HG03354 (cell line): ENCODE results near the gene EMSY.
"Not testable (repeated sequence)": the region's sequence is repeated elsewhere in the genome, so short reads cannot be mapped to it uniquely, and the experiment has no call there.

Experiments
- ATAC-seq: cut with Tn5 transposase; IDR thresholded peaks from one replicate; pipeline ENCODE4 v1.9.1; 2021; ENCODE audit warnings: mild to moderate bottlenecking; ENCODE audit not compliant: unreplicated experiment, poor library complexity, severe bottlenecking

The EMSY gene, protein sequence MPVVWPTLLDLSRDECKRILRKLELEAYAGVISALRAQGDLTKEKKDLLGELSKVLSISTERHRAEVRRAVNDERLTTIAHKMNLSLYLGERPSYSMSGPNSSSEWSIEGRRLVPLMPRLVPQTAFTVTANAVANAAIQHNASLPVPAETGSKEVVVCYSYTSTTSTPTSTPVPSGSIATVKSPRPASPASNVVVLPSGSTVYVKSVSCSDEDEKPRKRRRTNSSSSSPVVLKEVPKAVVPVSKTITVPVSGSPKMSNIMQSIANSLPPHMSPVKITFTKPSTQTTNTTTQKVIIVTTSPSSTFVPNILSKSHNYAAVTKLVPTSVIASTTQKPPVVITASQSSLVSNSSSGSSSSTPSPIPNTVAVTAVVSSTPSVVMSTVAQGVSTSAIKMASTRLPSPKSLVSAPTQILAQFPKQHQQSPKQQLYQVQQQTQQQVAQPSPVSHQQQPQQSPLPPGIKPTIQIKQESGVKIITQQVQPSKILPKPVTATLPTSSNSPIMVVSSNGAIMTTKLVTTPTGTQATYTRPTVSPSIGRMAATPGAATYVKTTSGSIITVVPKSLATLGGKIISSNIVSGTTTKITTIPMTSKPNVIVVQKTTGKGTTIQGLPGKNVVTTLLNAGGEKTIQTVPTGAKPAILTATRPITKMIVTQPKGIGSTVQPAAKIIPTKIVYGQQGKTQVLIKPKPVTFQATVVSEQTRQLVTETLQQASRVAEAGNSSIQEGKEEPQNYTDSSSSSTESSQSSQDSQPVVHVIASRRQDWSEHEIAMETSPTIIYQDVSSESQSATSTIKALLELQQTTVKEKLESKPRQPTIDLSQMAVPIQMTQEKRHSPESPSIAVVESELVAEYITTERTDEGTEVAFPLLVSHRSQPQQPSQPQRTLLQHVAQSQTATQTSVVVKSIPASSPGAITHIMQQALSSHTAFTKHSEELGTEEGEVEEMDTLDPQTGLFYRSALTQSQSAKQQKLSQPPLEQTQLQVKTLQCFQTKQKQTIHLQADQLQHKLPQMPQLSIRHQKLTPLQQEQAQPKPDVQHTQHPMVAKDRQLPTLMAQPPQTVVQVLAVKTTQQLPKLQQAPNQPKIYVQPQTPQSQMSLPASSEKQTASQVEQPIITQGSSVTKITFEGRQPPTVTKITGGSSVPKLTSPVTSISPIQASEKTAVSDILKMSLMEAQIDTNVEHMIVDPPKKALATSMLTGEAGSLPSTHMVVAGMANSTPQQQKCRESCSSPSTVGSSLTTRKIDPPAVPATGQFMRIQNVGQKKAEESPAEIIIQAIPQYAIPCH (N-terminal part only)

DNA sequence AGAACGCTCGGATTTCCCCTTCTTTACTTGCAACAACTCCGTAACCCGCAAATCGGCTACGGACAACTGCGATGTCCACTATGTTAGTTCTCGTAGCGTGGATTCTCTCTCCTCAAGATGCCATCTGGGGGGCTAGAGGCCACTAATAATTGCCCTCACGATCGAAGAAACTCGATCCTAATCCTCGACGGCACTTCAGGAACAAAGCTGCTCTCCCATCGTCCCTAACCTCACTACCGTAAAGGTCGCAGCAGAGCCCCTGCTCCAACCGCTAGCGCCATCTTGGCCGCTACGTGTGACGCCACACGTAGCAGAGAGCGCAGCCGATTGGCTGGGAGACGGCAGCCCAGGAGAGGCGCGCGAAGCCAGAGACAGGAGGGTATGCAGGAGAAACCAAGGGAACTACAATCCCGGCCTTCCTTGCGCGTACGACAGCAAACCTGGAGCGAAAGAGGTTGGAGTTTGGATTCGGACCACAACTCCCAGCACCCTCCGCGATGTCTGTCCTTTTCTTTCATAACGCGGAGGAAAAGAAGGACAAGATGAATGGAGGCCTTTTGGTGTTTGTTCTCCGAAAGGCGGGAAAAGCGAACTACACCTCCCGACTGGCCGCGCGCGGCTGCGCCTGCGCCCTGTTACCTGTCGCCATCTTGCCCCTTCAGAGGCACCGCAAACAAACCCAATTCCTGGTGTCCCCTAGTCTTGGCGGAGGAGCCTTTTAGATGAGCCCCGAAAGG, at the start of gene EMSY:
EMSY (plus strand) TSS at position 635 of the 737 bp plus-strand sequence. CDS start 1,921 bp downstream, outside the sequence.
- ATAC-seq, result peak; percentile 92

DNA sequence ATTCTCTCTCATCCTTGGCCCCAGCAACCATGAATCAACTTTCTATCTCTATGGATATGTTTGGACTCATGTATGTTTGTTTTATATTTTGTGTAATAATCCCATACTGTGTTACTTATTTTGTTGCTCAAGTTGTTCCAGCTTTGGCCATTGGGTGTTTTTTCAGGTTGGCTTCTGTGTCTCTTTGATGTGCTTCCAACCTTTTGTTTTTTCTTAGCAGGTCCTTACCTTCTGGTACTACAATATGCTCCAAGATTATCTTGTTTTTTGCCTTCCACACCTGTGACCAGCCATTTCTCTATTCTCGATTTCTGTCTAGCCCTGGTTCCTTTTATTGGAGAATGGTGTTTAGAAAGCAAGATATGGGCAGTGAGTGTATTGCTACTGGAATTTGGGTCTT, 49.5 kb upstream of the EMSY start:
- ATAC-seq, result no peak

DNA sequence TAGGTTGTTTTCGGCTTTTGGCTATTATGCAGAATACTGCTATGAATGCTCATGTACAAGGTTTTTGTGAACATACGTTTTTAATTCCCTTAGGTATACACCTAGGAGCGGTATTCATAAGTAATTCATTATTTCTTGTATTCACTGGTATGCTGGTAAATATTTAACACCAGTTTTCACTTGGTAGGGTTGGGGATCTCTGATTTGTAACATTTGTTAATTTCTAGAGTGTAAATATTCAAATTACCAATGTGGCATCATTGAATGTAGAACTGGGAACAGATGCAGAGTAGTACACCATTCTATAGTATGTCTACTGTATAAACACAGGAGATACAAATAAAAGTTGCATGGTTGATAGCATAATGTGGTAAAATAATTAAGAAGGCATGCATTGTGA, 47.4 kb upstream of the EMSY start:
- peak; percentile 75 for ATAC-seq

DNA sequence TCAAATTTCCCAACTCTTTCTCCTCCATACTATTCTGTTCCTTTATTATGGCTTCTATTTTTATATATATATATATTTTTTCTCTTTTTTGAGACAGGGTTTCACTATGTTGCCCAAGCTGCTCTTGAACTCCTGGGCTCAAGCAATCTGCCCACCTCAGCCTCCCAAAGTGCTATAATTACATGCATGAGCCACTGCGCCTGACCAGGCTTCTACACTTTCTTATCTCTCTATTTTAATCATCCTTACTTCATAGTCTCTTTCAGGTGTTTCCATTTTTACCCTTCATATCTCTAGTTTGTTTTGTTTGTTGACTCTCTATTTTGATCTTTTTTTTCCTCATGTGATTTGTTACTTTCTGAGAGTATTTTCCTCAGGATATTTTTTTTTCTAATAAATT, 43.9 kb upstream of the EMSY start:
- no peak for ATAC-seq

DNA sequence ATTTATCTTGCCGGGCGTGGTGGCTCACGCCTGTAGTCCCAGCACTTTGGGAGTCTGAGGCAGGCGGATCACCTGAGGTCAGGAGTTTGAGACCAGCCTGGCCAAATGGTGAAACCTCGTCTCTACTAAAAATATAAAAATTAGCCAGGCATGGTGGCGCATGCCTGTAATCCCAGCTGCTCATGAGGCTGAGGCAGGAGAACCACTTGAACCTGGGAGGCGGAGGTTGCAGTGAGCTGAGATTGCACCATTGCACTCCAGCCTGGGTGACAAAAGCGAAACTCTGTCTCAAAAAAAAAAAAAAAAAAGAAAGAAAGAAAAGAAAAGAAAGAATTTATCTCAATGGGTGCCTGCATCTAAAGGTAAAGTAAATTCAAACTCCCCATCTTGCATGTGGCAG, 43.3 kb upstream of the EMSY start:
- ATAC-seq, result not testable (repeated sequence)

DNA sequence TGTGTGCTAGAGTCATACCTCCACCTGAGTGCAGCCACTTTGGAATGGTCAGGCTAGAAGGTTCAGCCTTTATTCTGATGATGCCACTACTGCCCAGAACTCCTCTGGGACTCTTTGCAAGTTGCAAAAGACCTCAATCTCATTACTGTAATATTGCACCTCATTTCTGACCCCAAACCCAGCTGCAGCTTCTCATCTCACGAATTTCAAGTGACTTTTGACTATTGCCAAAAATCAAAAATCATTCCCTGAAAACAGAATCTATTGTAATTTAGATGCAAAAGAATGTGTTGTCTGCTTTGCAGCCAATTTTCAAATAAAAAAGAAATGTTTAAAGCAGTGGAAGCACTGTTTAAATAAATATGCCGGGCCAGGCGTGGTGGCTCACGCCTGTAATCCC, 38.5 kb upstream of the EMSY start:
- ATAC-seq, result no peak

DNA sequence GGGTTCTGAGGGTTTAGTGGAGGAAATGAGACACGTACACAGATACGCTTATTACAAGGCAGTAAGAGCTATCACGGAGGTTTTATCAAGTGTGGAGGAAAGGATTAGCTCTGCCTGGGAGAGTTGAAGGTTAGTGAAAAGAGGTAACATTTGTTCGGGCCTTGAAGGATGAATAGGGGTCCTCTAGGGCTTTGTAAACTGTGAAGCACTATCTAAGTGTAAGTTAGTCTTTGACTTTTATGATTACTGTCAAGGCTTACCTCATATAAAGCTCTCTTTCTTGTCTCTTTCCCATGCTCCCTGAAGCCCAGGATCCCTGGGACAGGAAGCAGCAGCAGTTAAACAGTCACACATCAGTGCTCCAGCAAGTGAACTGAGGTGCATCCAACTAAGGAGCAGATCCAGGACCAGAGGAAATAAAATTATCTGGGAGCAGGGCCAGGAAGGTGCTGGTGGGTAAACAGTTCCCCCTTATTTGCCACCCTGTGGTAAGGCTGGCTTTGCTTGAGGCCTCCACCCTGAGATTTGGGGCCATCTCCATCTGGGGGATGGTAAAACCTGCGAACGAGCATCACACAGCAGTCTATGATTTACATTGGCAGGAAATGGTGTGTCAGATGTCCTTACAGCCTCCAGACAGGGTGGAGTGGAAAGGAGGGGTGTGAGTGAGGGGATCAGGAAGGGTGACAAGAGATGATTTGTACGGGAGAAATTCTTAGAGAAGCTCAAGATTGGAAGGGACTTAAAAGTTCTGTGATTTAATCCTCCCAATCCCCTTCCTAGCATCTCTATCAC, 36.5 kb upstream of the EMSY start:
- ATAC-seq, result no peak

DNA sequence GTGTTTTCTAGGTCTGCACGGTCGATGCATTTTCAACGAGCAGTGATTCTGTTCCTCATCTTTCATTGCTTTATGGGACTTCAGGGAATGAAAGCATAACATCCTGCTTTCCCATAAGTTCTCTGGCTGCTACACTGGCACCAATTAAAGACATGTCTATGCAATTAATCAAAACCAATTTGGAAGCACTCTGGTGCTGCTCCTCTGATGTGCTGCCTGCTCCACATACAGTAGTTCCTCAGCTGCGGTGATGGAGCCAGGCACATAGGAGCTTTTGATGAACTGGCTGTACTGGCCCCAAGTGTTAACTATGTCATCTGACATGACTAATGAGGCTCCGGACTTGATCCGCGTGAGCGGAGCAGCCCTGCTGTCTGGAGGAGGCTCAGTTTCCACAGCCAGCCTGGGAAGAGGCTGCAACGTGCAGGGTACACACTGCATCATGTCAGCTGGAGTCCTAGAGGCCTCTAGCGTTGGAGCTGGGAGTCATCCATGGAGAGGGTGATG, 33.9 kb upstream of the EMSY start:
- ATAC-seq, result no peak

DNA sequence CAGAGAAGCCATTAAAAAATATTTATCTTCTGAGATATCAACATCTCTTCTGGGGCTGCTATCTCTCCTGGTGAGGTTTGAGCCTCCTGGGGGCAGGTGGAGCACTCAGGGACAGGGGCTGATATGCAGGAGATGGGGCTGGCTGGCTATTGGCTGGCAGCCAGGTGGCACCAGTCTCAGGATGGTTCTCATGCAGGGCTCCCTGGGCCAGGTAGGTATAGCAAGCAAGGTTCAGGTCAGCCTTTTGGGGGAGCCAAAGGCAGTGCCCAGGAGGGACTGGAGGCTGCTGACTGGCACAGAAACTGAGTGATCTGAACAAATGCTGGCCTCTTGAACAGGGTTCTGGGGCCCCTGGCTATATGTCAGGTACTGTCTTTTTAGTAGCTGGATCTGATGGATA, 29.7 kb upstream of the EMSY start:
- ATAC-seq, result no peak

DNA sequence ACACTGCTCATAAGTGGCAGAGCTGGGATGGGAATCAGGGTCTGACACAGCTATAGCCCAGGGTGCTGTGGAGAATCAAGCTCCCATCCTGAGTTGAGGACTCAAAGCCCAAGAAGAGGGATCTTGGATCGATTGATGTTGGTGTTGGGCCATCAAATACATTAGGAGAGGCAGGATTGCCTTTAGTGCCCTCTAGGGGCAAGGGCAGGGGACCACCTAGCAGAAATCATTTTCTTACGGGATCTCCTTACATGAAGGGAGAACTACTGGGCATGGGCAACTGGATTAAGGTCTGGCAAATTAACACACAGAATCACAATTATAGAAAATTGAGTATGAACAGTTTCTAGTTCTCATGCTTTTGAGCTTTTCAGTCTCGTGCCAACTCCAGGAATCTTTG, 24.9 kb upstream of the EMSY start:
- no peak for ATAC-seq

DNA sequence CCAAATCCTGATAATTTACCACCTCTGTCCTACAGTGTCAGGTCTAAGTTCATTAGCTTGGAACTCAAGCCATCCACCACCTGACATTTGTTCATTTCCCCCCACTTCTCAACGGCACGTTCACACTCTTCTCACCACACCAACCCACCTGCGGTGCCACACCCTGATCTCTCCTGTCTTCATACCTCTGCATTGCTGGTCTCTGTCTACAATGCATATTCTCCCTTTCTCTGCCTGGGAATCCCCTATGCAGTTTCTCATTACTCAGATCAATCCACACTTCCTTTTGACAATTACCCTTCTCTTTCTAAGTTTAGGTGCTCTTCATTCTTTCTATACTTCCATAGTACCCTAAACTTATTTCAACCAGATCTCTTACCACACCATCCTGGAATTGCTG, 20.4 kb upstream of the EMSY start:
- peak; percentile 64 for ATAC-seq

DNA sequence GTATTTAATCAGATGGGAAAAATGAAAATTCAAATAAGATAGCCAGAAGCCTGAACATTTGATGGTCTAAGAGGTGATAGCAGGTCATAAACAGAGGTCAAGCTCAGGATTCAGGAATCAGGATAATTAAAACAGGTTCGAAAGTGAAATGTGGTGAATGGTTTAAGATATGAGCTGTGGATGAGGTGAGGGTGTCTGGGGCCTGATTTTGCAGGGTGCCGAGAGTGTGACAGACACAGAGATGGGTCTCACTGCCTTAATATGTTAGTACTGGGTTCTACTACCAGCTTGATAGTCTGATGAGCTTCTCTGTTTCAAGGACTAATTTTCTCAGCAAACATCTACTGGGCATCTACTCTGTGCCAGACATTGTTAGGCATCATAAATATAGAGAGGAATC, 19.9 kb upstream of the EMSY start:
- ATAC-seq, result no peak

DNA sequence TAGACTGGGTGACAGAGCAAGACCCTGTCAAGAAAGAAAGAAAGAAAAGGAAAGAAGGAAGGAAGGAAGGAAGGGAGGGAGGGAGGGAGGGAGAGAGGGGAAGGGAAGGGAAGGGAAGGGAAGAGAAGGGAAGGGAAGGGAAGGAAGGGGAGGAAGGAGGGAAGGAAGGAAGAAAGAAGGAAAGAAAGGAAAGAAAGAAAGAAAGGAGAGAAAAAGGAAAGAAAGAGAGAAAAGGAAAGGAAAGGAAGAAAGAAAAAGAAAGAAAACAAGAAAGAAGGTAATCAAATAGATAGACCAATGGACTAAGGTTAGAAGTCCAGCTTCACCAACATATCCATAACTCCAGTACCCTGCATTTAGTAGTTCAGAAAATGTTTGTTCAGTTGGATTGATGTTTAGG, 18.2 kb upstream of the EMSY start:
- no peak for ATAC-seq

DNA sequence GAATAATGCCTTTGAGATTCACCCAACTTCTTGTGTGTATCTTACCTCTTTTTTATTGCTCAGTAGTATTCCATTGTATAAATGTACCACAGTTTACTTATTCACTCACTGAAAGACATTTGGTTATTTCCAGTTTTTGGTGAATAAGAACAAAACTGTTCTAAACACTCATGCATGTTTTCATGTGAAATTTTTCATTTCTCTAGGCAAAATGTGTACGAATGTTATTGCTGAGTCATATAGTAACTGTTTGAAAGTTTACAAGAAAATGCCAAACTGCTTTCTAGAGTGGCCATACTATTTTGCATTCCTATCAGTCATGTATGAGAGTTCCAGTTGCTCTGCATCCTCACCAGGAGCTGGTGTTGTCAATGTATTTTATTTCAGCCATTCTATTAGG, 8.8 kb upstream of the EMSY start:
- ATAC-seq, result no peak

DNA sequence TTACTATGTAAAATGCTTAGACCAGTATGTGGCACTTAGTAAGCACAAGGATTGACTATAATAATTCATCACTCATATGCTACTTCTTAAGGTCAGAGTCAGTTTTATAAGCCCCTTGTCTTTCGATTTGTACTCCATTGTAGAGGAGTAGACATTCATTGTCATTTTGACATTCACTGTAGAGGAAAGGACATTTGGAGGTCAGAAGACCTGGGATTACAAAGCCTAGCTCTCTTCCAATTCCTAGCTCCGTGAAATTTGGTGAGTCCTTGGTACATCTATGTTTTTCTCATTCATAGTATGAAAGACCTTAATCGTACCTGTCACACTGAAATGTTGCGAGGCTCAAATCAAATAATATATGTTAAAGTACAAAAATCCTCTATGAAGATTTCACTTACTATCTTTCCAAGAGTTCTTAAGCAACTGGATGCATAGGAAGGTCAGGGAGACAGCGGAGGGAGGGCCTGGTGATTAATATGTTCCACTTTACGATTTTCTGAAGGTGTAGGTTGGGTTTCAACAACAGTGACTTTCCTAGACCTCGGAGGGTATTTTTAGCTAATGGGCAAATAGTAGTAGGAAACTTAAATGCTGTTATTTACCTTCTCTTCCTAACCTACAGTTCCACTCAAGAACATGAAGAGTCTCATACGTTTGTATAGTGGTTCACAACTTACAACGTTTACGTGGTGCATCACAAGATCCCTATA, 1.4 kb upstream of the EMSY start:
- ATAC-seq, result no peak

DNA sequence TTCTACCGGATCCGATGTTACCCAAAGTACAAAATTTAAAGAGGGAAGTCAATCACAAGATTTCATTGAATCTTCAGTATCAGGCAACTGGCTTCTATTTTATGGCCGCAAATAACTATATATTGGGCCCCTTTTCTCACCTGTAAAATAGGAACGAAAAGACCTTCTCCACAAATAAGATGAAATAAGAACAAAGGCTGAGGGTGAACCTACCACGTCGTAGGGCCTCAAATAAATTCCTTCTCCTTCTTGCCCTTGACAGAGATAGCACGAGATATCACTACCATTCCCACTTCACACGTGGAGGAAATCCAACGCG, 794 bp upstream of the EMSY start:
- no peak for ATAC-seq

DNA sequence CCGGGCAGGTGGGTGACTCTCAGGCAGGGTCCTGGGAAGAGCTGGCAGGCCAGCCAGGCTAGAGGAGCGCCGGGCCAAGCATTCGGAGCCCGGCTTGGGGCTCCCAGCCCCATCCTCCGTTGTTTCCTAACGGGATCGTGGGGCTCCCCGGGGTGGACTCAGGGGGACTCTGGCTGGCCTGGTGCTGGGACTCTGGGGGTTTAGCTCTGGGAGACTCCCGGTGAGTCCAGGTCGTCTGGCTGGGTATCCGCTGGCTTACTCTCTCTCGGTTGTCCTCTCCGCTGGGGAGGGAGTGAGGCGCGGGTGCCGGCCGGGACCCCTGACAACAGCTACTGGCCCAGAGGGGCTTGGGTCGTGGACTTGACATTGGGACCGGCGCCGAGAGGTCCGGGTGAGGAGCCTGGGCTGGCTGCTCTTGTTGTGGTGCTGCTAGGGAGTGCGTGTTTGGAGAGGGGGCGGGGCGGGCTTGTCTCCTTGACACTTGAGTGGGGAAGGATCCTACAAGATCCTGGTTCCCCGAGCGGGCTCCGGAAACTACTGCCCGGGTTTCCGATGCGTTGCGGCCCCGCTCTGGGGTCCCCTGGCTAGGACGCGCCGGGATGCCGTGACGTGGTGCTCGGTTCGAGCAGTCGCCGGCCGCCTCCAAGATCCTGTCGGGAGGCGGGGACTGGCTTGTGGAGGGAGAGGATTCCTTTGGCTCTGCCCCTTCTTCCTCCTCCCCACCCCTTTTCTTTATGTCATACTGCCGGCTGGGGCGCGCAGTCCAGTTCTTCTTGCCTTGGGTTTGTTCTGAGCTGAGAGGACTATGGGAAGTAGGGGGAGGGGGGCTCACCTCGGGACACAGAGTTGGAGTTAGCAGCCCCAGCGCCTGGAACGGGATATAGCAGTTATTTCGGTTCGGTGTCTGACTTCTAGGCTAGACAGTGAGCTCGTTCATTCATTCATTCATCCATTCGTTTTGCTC, 585 bp downstream of the EMSY start:
- peak; percentile 33 for ATAC-seq
